Measurements from ENCODE around the gene TAF15. TPM values are rescaled to one million over a fixed set of nuclear protein-coding genes. Genes with fewer than 3 reads are reported as not detected.

Gene TAF15
- total and polyA plus RNA-seq, 2 of the 4 experiments (the other 2 are of a cell fraction) = 46.8 to 98.0 TPM

DNA sequence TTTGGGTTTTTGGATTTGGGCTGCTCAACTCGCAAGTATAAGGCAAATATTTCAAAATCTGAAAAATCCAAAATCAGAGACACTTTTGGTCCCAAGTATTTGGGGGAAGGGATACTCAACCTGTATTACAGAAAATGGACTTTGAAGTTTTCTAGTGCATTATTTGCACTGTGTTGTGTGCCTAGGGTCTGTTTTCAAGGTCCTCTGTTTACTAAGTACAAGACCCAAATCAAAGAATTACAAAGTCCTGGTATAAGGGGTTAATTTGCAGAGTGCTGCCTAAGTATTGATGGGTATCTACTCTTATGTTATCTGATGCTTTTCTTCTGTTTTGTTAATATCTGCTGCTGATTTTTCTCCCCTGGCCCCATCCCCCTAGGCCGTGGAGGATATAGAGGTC lies 34.4 kb downstream of the TAF15 start:
- H2BK15ac ChIP-seq (ENCODE audit: low read depth, low read length) = no peak overlapping the region
- no peak overlapping the region for H3K27ac ChIP-seq (ENCODE audit: insufficient read depth, low read length)
- H2BK20ac ChIP-seq (ENCODE audit: low read depth, low read length) = no peak overlapping the region
- no peaks in the 10 kb centered on the region for H3K9me3 ChIP-seq (ENCODE audit: control insufficient read depth, insufficient read depth, low read length)
- no peak overlapping the region for H4K91ac ChIP-seq (ENCODE audit: insufficient read depth, low read depth, low read length)
- no peak overlapping the region for H3K9ac ChIP-seq (ENCODE audit: low read depth, low read length)
- no peak overlapping the region for H2BK5ac ChIP-seq (ENCODE audit: low read depth, low read length, poor library complexity, severe bottlenecking)
- H3K4me2 ChIP-seq (ENCODE audit: low read depth, low read length) = no peak overlapping the region
- DNase-seq = no peak
- H3K4ac ChIP-seq (ENCODE audit: low read depth, low read length) = no peak overlapping the region
- no TSS peak for BruUV-seq (replicated peaks)
- no peak overlapping the region for H2AFZ ChIP-seq (replicated peaks; ENCODE audit: low read length, poor library complexity)
- peaks cover 10 to 14% of the 10 kb centered on the region in 2 experiments; a peak in 2 of 4 replicates for H3K79me1 ChIP-seq (ENCODE audit: low read depth in 1 of 2, low read length in 2 of 2)
- H3K18ac ChIP-seq (ENCODE audit: low read depth, low read length) = no peak overlapping the region
- H2AK9ac ChIP-seq (replicated peaks; ENCODE audit: low read depth, low read length, poor library complexity) = no peak overlapping the region
- H2AK5ac ChIP-seq (ENCODE audit: low read depth, low read length) = no peak overlapping the region
- TF ChIP-seq POLR2A (IDR thresholded peaks at IDR 0.05; ENCODE audit: low read depth, low read length) (no peak), FOS (IDR thresholded peaks at IDR 0.05; ENCODE audit: low read depth, low read length) (no peak), MXI1 (IDR thresholded peaks at IDR 0.05; ENCODE audit: borderline replicate concordance, low read depth, low read length) (no peak), RFX5 (IDR thresholded peaks at IDR 0.05; ENCODE audit: low read depth, low read length) (no peak)
- peaks cover 54% of the 10 kb centered on the region for H3K36me3 ChIP-seq (ENCODE audit: control insufficient read depth, insufficient read depth, low read length)
- no peaks in the 10 kb centered on the region for H3K9me1 ChIP-seq (ENCODE audit: insufficient read depth, low read length)
- POLR2A ChIA-PET (ENCODE audit: unreplicated experiment) = no interaction called here
- H2BK120ac ChIP-seq (ENCODE audit: low read depth, low read length) = no peak overlapping the region
- peaks cover 4% of the 10 kb centered on the region; the same call in 1 of the 2 replicates for H4K20me1 ChIP-seq (ENCODE audit: insufficient read depth, low read length)
- in situ Hi-C loops (cut with MboI; ENCODE audit: low sequenced_read_pairs) (no loop called here), intact Hi-C loops (cut with micrococcal nuclease) (no loop called here), dilution Hi-C loops (cut with HindIII; ENCODE audit: low sequenced_read_pairs, unreplicated experiment) (no loop called here)
- H3K4me3 ChIP-seq (ENCODE audit: insufficient read depth, low read depth, low read length) = no peak overlapping the region
- CTCF ChIA-PET = no interaction called here
- no peak overlapping the region for H3K56ac ChIP-seq (ENCODE audit: extremely low read depth, insufficient read depth, low read length)
- no peak overlapping the region for H3K23ac ChIP-seq (ENCODE audit: low read depth, low read length)
- no peak overlapping the region for H4K5ac ChIP-seq (ENCODE audit: low read depth, low read length)
- no peaks in the 10 kb centered on the region for H3K4me1 ChIP-seq (ENCODE audit: control insufficient read depth, insufficient read depth, low read length)
- H3K14ac ChIP-seq (replicated peaks; ENCODE audit: low read depth, low read length) = no peak overlapping the region
- no peak overlapping the region for H4K8ac ChIP-seq (ENCODE audit: low read depth in 2 of 2, low read length in 2 of 2)
- no CpG with 5 or more reads among the region's 2 CpGs for WGBS, 2 experiments (ENCODE audit: extremely low coverage in 2 of 2, insufficient read length in 1 of 2)
- no peaks in the 10 kb centered on the region for H3K27me3 ChIP-seq (ENCODE audit: control insufficient read depth, insufficient read depth, low read length)
- ATAC-seq (ENCODE audit: low read depth) = no peak

Measured in IMR-90 (cell line).